Endodermal cell (in vitro differentiated cells): ENCODE measurements around the gene ZNF556. TPM values are rescaled to one million over a fixed set of nuclear protein-coding genes. Genes with fewer than 3 reads are reported as not detected.

ENCODE experiments used
- DNase-seq: peaks from one replicate; pipeline ENCODE4 v3.0.0-alpha.2; 2017
- H3K27ac ChIP-seq: 2 replicates; pipeline ENCODE4 v1.5.1; 2013; ENCODE audit warnings: mild to moderate bottlenecking, low read depth, low read length, moderate library complexity
- H3K27me3 ChIP-seq: 2 replicates; pipeline ENCODE4 v1.6.1; 2013; ENCODE audit warnings: mild to moderate bottlenecking, low read length, moderate library complexity; ENCODE audit not compliant: insufficient read depth, control insufficient read depth, poor library complexity, severe bottlenecking
- H3K36me3 ChIP-seq: 2 replicates; pipeline ENCODE4 v1.7.0; 2013; ENCODE audit warnings: mild to moderate bottlenecking, low read length, moderate library complexity; ENCODE audit not compliant: control insufficient read depth, insufficient read depth
- H3K4me1 ChIP-seq: one replicate; pipeline ENCODE4 v1.7.0; 2013; ENCODE audit warnings: low read length; ENCODE audit not compliant: control insufficient read depth, insufficient read depth
- H3K4me3 ChIP-seq: 2 replicates; pipeline ENCODE4 v1.5.1; 2013; ENCODE audit warnings: mild to moderate bottlenecking, low read length, moderate library complexity
- H3K9ac ChIP-seq: 2 replicates; pipeline ENCODE4 v1.6.1; 2013; ENCODE audit warnings: mild to moderate bottlenecking, low read length, moderate library complexity; ENCODE audit not compliant: poor library complexity, severe bottlenecking; ENCODE audit errors: extremely low read depth
- H3K9me3 ChIP-seq: 2 replicates; pipeline ENCODE4 v1.6.1; 2013; ENCODE audit warnings: mild to moderate bottlenecking, low read length, moderate library complexity; ENCODE audit not compliant: control insufficient read depth
- H3K27ac Mint-ChIP-seq: 2 replicates; pipeline ENCODE4 v1.8.0; 2020; ENCODE audit warnings: mixed read lengths
- H3K27me3 Mint-ChIP-seq: 2 replicates; pipeline ENCODE4 v1.8.0; 2021; ENCODE audit warnings: mild to moderate bottlenecking, mixed read lengths; ENCODE audit not compliant: insufficient read depth
- H3K36me3 Mint-ChIP-seq: 2 replicates; pipeline ENCODE4 v1.8.0; 2020; ENCODE audit warnings: low read depth, mixed read lengths
- H3K4me1 Mint-ChIP-seq: 2 replicates; pipeline ENCODE4 v1.8.0; 2020; ENCODE audit warnings: mixed read lengths
- H3K4me3 Mint-ChIP-seq: 2 replicates; pipeline ENCODE4 v1.8.0; 2020; ENCODE audit warnings: mild to moderate bottlenecking, moderate library complexity, mixed read lengths
- H3K9me3 Mint-ChIP-seq: 2 replicates; pipeline ENCODE4 v1.8.0; 2020; ENCODE audit warnings: mild to moderate bottlenecking, mixed read lengths
- WGBS, 2 experiments: methylation state at CpG; one replicate each; pipeline versions ENCODE4 v1.1.5 to v1.1.7; 2013; ENCODE audit warnings: missing lambda C conversion rate in 2 of 2, mixed read lengths in 1 of 2; ENCODE audit not compliant: insufficient coverage in 1 of 2, insufficient read length in 1 of 2; 5-methylcytosine and 5-hydroxymethylcytosine counted together
- total RNA-seq, 2 donors: library from RNA; stranded (reverse); fragmentation: NEBNext Ultra II Directional in 1 of 2; extraction: Animal tissue kit (Norgen Biotek cat#: 25700) in 1 of 2; gene quantifications; 2 replicates in 1 of 2; 3 replicates in 1 of 2; pipeline ENCODE4 v1.2.1, GENCODE V29; 2021
- TF ChIP-seq, protein P1 (sequence below): fragments of 200-600 bp; sonication (generic); conservative IDR thresholded peaks from 2 replicates; pipeline ENCODE4 v1.5.0; 2021; ENCODE audit warnings: antibody characterized with exemption, mild to moderate bottlenecking

ZNF556 gene
- total RNA-seq, 2 donors from 2014 or later = not detected

DNA sequence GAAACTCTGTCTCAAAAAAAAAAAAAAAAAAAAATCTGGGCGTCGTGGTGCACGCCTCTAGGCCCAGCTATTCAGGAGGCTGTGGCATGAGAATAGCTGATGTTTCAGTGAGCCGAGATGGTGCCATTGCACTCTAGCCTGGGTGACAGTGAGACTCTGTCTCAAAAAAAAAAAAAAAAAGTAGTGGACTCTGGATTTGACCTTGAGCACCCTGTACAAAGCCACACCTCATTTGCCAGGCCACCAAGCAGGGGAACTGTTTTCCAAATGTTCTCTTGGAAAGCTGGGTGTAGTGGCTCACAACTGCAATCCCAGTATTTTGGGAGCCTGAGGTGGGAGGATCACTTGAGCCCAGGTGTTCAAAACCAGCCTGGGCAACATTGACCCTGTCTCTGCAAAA, 29.7 kb upstream of the ZNF556 start:
- H3K36me3 Mint-ChIP-seq = peaks cover 58% of the 10 kb centered on the region
- H3K27me3 ChIP-seq = no peaks in the 10 kb centered on the region

DNA sequence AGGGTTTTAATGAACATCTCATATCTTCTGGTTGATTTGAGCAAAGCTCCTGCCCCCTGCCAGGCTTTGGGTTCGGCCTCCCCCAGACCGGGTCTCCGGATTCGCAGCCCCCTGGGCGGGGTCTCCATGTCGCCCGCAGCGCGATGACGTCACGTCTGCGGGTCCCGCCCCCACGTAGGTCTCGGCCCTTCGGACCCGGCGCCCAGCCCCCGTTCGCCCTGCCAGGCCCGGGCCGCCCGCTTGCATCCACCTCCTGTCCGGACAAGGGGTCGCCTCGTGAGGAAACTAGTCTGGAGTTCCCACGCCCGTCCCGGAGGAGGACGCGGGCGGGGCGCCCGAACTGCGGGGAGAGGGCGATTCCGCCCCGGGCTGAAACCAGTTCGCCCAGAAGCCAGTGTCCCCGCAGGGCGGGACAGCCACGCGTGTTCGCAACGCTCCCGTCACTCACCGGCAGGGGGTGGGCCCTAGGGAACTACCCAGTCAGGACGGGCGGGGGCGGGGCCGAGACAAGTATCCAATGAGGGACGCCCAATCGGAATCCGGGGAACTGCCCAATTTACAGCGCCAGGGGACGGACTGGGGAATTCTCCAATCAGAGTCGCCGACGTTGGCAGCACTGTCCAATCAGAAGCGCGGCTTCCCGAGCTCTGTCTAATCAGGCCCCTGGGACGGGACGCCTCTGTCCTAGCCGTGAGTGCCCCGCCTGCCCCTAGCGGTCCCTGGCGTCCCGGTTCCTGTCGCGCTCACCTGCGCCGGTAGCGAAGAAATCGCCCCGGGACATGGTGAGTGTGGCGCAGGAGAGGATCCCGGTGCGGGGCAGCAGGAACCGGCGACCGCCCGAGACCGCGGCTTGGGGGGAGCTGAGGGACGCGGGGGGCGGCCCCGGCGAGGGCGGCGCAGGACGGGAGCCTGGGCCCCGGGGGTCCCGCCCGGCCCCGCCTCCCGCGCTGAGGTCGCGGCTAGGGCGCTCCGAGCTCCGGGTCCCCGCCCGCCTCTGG, 26.0 kb upstream of the ZNF556 start, which contains the start of gene ZNF555:
Gene ZNF555, plus strand, starts transcription at position 682 of the 998 bp plus-strand sequence. Its CDS starts 98 bp downstream, at position 780.
- peaks cover 50% of the 10 kb centered on the region for H3K36me3 Mint-ChIP-seq

More for the DNA sequence above, 29.7 kb upstream of the ZNF556 start:
- Mint-ChIP-seq H3K27ac (no peak overlapping the region), H3K9me3 (peaks cover 78% of the 10 kb centered on the region), H3K4me1 (peaks cover 4% of the 10 kb centered on the region), H3K4me3 (no peak overlapping the region), H3K27me3 (peaks cover 5% of the 10 kb centered on the region)
- Histone ChIP-seq H3K36me3 (peaks cover 25% of the 10 kb centered on the region), H3K9me3 (peaks cover 51% of the 10 kb centered on the region), H3K4me1 (no peaks in the 10 kb centered on the region), H3K9ac (no peak overlapping the region), H3K27ac (no peak overlapping the region), H3K4me3 (no peak overlapping the region)
- DNase-seq = no peak
- TF ChIP-seq, protein P1, sequence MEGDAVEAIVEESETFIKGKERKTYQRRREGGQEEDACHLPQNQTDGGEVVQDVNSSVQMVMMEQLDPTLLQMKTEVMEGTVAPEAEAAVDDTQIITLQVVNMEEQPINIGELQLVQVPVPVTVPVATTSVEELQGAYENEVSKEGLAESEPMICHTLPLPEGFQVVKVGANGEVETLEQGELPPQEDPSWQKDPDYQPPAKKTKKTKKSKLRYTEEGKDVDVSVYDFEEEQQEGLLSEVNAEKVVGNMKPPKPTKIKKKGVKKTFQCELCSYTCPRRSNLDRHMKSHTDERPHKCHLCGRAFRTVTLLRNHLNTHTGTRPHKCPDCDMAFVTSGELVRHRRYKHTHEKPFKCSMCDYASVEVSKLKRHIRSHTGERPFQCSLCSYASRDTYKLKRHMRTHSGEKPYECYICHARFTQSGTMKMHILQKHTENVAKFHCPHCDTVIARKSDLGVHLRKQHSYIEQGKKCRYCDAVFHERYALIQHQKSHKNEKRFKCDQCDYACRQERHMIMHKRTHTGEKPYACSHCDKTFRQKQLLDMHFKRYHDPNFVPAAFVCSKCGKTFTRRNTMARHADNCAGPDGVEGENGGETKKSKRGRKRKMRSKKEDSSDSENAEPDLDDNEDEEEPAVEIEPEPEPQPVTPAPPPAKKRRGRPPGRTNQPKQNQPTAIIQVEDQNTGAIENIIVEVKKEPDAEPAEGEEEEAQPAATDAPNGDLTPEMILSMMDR = no peak
- WGBS, 2 experiments = 71 to 78% methylated on average over 1 to 4 of the region's 4 CpGs

DNA sequence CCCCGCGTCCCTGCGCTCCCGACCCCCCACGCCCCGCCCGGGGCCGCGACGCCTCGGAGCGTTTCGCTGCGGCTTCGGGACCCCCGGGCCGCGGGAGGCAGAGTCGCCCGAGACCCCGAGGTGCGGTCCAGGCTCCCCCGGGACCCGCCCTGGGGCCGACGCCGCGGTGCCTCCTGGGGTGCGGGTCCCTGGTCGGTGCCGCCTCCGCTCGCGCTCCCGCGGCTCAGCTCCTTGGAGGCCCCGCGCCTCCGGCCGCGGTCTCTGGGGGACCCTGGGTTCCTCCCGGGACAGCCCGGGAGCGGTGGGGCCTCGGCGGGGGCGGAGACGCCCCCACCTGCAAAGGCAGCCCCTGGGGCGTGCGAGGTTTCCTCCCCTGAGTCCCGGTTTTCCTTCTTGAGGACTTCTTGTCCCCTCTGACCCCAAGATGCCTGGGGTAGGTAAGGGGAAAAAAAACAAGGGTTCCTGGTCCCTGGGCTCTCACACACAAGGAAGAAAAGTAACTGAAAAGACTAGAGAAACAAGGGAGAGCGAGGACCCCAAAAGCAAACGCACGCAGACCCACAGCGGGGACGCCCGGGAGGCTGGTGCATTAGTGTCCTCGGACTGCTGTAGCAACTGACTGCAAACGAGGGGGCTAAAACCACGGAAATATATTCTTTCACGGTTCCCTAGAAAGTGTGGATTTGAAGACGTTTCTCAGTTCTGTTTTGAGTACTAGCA, 25.1 kb upstream of the ZNF556 start:
- Mint-ChIP-seq H3K9me3 (peaks cover 65% of the 10 kb centered on the region), H3K36me3 (peaks cover 50% of the 10 kb centered on the region), H3K4me1 (peaks cover 5% of the 10 kb centered on the region), H3K27me3 (peaks cover 4% of the 10 kb centered on the region), H3K27ac (no peak overlapping the region), H3K4me3 (peak overlapping the region; percentile 70)
- H3K9ac ChIP-seq = peak overlapping the region; percentile 45
- TF ChIP-seq, protein P1 = no peak
- WGBS, 2 experiments = 8 to 35% methylated on average over 20 to 62 of the region's 62 CpGs
- peaks cover 18% of the 10 kb centered on the region for H3K36me3 ChIP-seq
- H3K27ac ChIP-seq = no peak overlapping the region
- H3K27me3 ChIP-seq = no peaks in the 10 kb centered on the region
- DNase-seq = peak; percentile 51
- peak overlapping the region; percentile 82 for H3K4me3 ChIP-seq
- peaks cover 43% of the 10 kb centered on the region for H3K9me3 ChIP-seq
- H3K4me1 ChIP-seq = no peaks in the 10 kb centered on the region

More for the DNA sequence above, 26.0 kb upstream of the ZNF556 start, which contains the start of gene ZNF555:
- peak; percentile 99 for DNase-seq
- WGBS, 2 experiments = 0 to 1% methylated on average over 43 to 106 of the region's 106 CpGs
- H3K9me3 ChIP-seq = peaks cover 42% of the 10 kb centered on the region
- no peaks in the 10 kb centered on the region for H3K27me3 ChIP-seq
- H3K36me3 ChIP-seq = peaks cover 18% of the 10 kb centered on the region
- Mint-ChIP-seq H3K4me1 (peaks cover 5% of the 10 kb centered on the region), H3K27ac (peak within 1 kb of the TSS; percentile 88), H3K27me3 (peaks cover 4% of the 10 kb centered on the region), H3K9me3 (peaks cover 65% of the 10 kb centered on the region), H3K4me3 (peak within 1 kb of the TSS; percentile 70)
- H3K4me1 ChIP-seq = no peaks in the 10 kb centered on the region
- peak within 1 kb of the TSS; percentile 83 for H3K27ac ChIP-seq
- peak within 1 kb of the TSS; percentile 72 for H3K9ac ChIP-seq
- TF ChIP-seq, protein P1 = peak; percentile 72
- H3K4me3 ChIP-seq = peak within 1 kb of the TSS; percentile 82
